ENCODE data around the gene MYL1.
A peak's percentile ranks its signal among the peaks of the same experiment; 100 is the strongest.

The MYL1 gene

GRCh38 chr2:210315015-210315788 is at the start of gene MYL1:
Gene MYL1 (minus strand): TSS chr2:210315174. CDS start chr2:210315042, 132 bp downstream.
- H3K36me3 ChIP-seq (ENCODE audit: control insufficient read depth, insufficient read depth, low read length) = no peaks in the 10 kb centered on the region
- H3K27me3 ChIP-seq (replicated peaks; ENCODE audit: control insufficient read depth, insufficient read depth, low read length) = no peaks in the 10 kb centered on the region
- TF ChIP-seq, protein P1, sequence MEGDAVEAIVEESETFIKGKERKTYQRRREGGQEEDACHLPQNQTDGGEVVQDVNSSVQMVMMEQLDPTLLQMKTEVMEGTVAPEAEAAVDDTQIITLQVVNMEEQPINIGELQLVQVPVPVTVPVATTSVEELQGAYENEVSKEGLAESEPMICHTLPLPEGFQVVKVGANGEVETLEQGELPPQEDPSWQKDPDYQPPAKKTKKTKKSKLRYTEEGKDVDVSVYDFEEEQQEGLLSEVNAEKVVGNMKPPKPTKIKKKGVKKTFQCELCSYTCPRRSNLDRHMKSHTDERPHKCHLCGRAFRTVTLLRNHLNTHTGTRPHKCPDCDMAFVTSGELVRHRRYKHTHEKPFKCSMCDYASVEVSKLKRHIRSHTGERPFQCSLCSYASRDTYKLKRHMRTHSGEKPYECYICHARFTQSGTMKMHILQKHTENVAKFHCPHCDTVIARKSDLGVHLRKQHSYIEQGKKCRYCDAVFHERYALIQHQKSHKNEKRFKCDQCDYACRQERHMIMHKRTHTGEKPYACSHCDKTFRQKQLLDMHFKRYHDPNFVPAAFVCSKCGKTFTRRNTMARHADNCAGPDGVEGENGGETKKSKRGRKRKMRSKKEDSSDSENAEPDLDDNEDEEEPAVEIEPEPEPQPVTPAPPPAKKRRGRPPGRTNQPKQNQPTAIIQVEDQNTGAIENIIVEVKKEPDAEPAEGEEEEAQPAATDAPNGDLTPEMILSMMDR (IDR thresholded peaks at IDR 0.05; ENCODE audit: insufficient read depth, low read length, poor library complexity, severe bottlenecking) = no peak
- no peak within 1 kb of the TSS for H3K4me3 ChIP-seq (replicated peaks; ENCODE audit: low read depth, low read length)
- no peak for DNase-seq (ENCODE audit: extremely low read depth, insufficient read length)

- TF ChIP-seq, protein P1 (IDR thresholded peaks at IDR 0.05; ENCODE audit: insufficient read depth, low read length, poor library complexity, severe bottlenecking) = no peak
- Histone ChIP-seq H3K27me3 (replicated peaks; ENCODE audit: control insufficient read depth, insufficient read depth, low read length) (no peaks in the 10 kb centered on the region), H3K4me3 (replicated peaks; ENCODE audit: low read depth, low read length) (no peak overlapping the region), H3K36me3 (ENCODE audit: control insufficient read depth, insufficient read depth, low read length) (no peaks in the 10 kb centered on the region)
- no peak for DNase-seq (ENCODE audit: extremely low read depth, insufficient read length)
Observed at GRCh38 chr2:210363876-210364275, 48.9 kb upstream of the MYL1 start.

GRCh38 chr2:210363261-210363660 is 48.3 kb upstream of the MYL1 start:
- H3K36me3 ChIP-seq (ENCODE audit: control insufficient read depth, insufficient read depth, low read length) = no peaks in the 10 kb centered on the region
- no peak overlapping the region for H3K4me3 ChIP-seq (replicated peaks; ENCODE audit: low read depth, low read length)
- H3K27me3 ChIP-seq (replicated peaks; ENCODE audit: control insufficient read depth, insufficient read depth, low read length) = no peaks in the 10 kb centered on the region
- TF ChIP-seq, protein P1 (IDR thresholded peaks at IDR 0.05; ENCODE audit: insufficient read depth, low read length, poor library complexity, severe bottlenecking) = peak; percentile 32
- no peak for DNase-seq (ENCODE audit: extremely low read depth, insufficient read length)

- no peaks in the 10 kb centered on the region for H3K36me3 ChIP-seq (ENCODE audit: control insufficient read depth, insufficient read depth, low read length)
- TF ChIP-seq, protein P1 (IDR thresholded peaks at IDR 0.05; ENCODE audit: insufficient read depth, low read length, poor library complexity, severe bottlenecking) = no peak
- no peaks in the 10 kb centered on the region for H3K27me3 ChIP-seq (replicated peaks; ENCODE audit: control insufficient read depth, insufficient read depth, low read length)
- H3K4me3 ChIP-seq (replicated peaks; ENCODE audit: low read depth, low read length) = no peak overlapping the region
- DNase-seq (ENCODE audit: extremely low read depth, insufficient read length) = no peak
Observed at GRCh38 chr2:210360412-210360811, 45.4 kb upstream of the MYL1 start.

DNA sequence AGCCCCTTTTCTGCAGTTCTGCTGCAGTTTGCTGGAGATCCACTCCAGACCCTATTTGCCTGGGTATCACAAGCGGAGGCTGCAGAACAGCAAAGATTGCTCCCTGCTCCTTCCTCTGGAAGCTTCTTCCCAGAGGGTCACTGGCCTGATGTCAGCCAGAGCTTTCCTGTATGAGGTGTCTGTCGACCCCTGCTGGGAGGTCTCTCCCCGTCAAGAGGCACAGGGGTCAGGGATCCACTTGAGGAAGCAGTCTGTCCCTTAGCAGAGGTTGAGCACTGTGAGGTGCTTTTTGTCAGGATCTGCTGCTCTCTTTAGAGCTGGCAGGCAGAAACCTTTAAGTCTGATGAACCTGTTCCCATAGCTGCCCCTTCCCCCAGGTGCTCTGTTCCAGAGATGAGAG is 42.0 kb upstream of the MYL1 start:
- no peak overlapping the region for H3K4me3 ChIP-seq (replicated peaks; ENCODE audit: low read depth, low read length)
- TF ChIP-seq, protein P1 (IDR thresholded peaks at IDR 0.05; ENCODE audit: insufficient read depth, low read length, poor library complexity, severe bottlenecking) = no peak

More for the DNA sequence above, 42.0 kb upstream of the MYL1 start:
- H3K36me3 ChIP-seq (ENCODE audit: control insufficient read depth, insufficient read depth, low read length) = no peaks in the 10 kb centered on the region
- no peaks in the 10 kb centered on the region for H3K27me3 ChIP-seq (replicated peaks; ENCODE audit: control insufficient read depth, insufficient read depth, low read length)
- no peak for DNase-seq (ENCODE audit: extremely low read depth, insufficient read length)
